Bronchial epithelial cell (primary cell): ENCODE data around the gene SLC19A2. TPM values are rescaled to one million over a fixed set of nuclear protein-coding genes. Genes with fewer than 3 reads are reported as not detected.

Source experiments
- DNase-seq: peaks from one replicate; pipeline ENCODE4 v3.0.0-alpha.2; 2010; ENCODE audit warnings: low read depth
- FAIRE-seq: peaks from 2 replicates; lab custom pipeline; 2011; peaks lifted over from hg19 to GRCh38; lab: Jason Lieb, UNC
- H3K27me3 ChIP-seq: 2 replicates; pipeline ENCODE4 v1.5.1; 2011; ENCODE audit warnings: low read length; ENCODE audit not compliant: control insufficient read depth, insufficient read depth
- H3K36me3 ChIP-seq: 2 replicates; pipeline ENCODE4 v1.5.1; 2011; ENCODE audit warnings: low read length; ENCODE audit not compliant: control insufficient read depth, insufficient read depth
- H3K4me3 ChIP-seq: 2 replicates; pipeline ENCODE4 v1.5.1; 2011; ENCODE audit warnings: mild to moderate bottlenecking, low read depth, low read length, control low read depth
- total RNA-seq: library from RNA; depleted of rRNA; stranded (reverse); fragments of >200 nt; gene quantifications from 2 replicates; pipeline ENCODE4 v1.2.1, GENCODE V29; 2014
- TF ChIP-seq, protein P1 (sequence below): IDR thresholded peaks from 2 replicates; pipeline ENCODE4 v1.5.1; 2011; ENCODE audit warnings: mild to moderate bottlenecking, moderate library complexity, low read length, control low read depth, inconsistent platforms; ENCODE audit not compliant: insufficient read depth, severe bottlenecking

The SLC19A2 gene
- total RNA-seq, 1 donor from 2014 or later: 16.8 TPM

- FAIRE-seq (no peak), DNase-seq (peak; percentile 25)
Observed at GRCh38 chr1:169513208-169513607, 27.5 kb upstream of the SLC19A2 start.

GRCh38 chr1:169511316-169512005 is 25.7 kb upstream of the SLC19A2 start:
- Histone ChIP-seq H3K36me3 (no peaks in the 10 kb centered on the region), H3K27me3 (no peaks in the 10 kb centered on the region), H3K4me3 (no peak overlapping the region)
- TF ChIP-seq, protein P1, sequence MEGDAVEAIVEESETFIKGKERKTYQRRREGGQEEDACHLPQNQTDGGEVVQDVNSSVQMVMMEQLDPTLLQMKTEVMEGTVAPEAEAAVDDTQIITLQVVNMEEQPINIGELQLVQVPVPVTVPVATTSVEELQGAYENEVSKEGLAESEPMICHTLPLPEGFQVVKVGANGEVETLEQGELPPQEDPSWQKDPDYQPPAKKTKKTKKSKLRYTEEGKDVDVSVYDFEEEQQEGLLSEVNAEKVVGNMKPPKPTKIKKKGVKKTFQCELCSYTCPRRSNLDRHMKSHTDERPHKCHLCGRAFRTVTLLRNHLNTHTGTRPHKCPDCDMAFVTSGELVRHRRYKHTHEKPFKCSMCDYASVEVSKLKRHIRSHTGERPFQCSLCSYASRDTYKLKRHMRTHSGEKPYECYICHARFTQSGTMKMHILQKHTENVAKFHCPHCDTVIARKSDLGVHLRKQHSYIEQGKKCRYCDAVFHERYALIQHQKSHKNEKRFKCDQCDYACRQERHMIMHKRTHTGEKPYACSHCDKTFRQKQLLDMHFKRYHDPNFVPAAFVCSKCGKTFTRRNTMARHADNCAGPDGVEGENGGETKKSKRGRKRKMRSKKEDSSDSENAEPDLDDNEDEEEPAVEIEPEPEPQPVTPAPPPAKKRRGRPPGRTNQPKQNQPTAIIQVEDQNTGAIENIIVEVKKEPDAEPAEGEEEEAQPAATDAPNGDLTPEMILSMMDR: no peak
- DNase-seq (peak; percentile 98), FAIRE-seq (no peak)

More at GRCh38 chr1:169513208-169513607, 27.5 kb upstream of the SLC19A2 start:
- no peaks in the 10 kb centered on the region for H3K36me3 ChIP-seq
- TF ChIP-seq, protein P1: no peak
- H3K4me3 ChIP-seq: no peak overlapping the region
- H3K27me3 ChIP-seq: no peaks in the 10 kb centered on the region

DNA sequence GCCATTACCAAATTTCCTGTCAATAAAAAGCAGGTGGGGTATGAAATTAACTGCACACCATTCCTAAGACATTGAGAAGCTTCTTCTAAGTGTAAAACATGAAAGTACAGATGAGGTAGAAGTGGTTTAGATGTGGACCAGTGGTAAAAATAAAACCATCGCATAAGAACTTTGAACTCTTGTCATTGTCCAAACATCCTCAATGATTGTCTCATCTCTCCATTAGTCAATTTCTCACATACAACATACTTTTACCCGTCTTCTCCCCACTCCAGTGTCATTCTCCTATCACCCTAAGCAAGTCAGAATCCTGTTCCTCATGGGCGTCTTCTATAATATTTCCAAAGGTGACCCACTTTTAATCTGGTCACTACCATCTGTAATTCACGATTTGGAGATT is 24.3 kb upstream of the SLC19A2 start:
- H3K4me3 ChIP-seq: no peak overlapping the region
- DNase-seq: no peak
- no peak for FAIRE-seq
- no peaks in the 10 kb centered on the region for H3K27me3 ChIP-seq
- no peaks in the 10 kb centered on the region for H3K36me3 ChIP-seq
- TF ChIP-seq, protein P1: no peak

GRCh38 chr1:169509354-169509753 is 23.6 kb upstream of the SLC19A2 start:
- H3K36me3 ChIP-seq: no peaks in the 10 kb centered on the region
- TF ChIP-seq, protein P1: no peak
- no peak overlapping the region for H3K4me3 ChIP-seq
- FAIRE-seq (no peak), DNase-seq (no peak)
- H3K27me3 ChIP-seq: no peaks in the 10 kb centered on the region

- Histone ChIP-seq H3K36me3 (no peaks in the 10 kb centered on the region), H3K4me3 (no peak overlapping the region), H3K27me3 (no peaks in the 10 kb centered on the region)
- DNase-seq: no peak
- TF ChIP-seq, protein P1: no peak
- no peak for FAIRE-seq
Observed at GRCh38 chr1:169508432-169509338, 22.9 kb upstream of the SLC19A2 start.
